ENCODE results near the gene FOXP1.

DNA sequence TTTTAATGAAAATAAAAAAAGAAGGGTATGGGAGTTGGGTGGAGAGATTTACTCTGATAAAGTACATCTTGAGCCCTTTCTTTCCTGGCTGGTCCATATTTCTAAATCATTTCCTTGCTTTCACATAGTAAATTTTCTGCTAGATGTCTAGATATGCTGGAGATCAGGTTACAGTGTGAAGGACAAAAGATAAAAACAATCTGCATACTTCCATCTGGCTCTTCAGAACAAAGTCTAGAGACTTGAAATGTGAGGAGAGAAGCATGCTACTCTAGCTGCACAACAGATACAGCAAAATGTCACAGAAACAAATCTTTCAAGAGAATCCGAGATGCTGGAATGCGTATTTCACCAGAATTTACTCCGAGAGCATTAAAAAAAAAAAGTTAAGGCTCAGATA lies 42.2 kb downstream of the FOXP1 start:
- TF ChIP-seq EZH2 (IDR thresholded peaks at IDR 0.05; ENCODE audit: borderline replicate concordance, insufficient read depth, low read length, poor library complexity, severe bottlenecking) (no peak), CTCF (IDR thresholded peaks at IDR 0.05; ENCODE audit: poor library complexity, severe bottlenecking) (no peak), REST (IDR thresholded peaks at IDR 0.05; ENCODE audit: borderline replicate concordance) (no peak), EP300 (conservative IDR thresholded peaks at IDR 0.05; ENCODE audit: poor library complexity, severe bottlenecking) (no peak), POLR2AphosphoS5 (IDR thresholded peaks at IDR 0.05) (no peak), SMC3 (conservative IDR thresholded peaks at IDR 0.05; ENCODE audit: poor library complexity) (no peak), TAF1 (IDR thresholded peaks at IDR 0.05; ENCODE audit: low read depth) (no peak), MXI1 (conservative IDR thresholded peaks at IDR 0.05; ENCODE audit: poor library complexity, severe bottlenecking) (no peak)
